GM12878 (cell line): ENCODE measurements around the gene GRM3. TPM values are rescaled to one million over a fixed set of nuclear protein-coding genes. Genes with fewer than 3 reads are reported as not detected.

Experiments used
- ATAC-seq: fragments of 200-7000 bp; cut with Tn5 transposase; 3 replicates; pipeline ENCODE4 v1.9.1; 2020; ENCODE audit warnings: mild to moderate bottlenecking, moderate library complexity
- BruUV-seq: library from RNA; stranded (reverse); fragments of 400-500 nt; replicated peaks from 2 replicates; lab custom pipeline; 2021; lab: Mats Ljungman, UMichigan
- CTCF ChIA-PET: fragments of 300-600 bp; sonication (Branson Sonifier 250); formaldehyde crosslinking; extraction: SDS; loops from one replicate; lab custom pipeline; 2021; ENCODE audit warnings: inconsistent platforms; lab: Yijun Ruan, JAX
- POLR2A ChIA-PET: fragments of 350-600 bp; formaldehyde crosslinking; extraction: SDS; loops from one replicate; lab custom pipeline; 2021; ENCODE audit warnings: inconsistent platforms; lab: Charles Lee
- RAD21 ChIA-PET: fragments of 300-600 bp; sonication (Branson Sonifier 250); formaldehyde crosslinking; loops from one replicate; lab custom pipeline; 2023; ENCODE audit warnings: antibody characterized with exemption; ENCODE audit not compliant: unreplicated experiment; lab: Charles Lee
- SMC1A ChIA-PET: fragments of 300-600 bp; sonication (Branson Sonifier 250); formaldehyde crosslinking; loops from one replicate; lab custom pipeline; 2023; ENCODE audit not compliant: unreplicated experiment, uncharacterized antibody; lab: Charles Lee
- DNase-seq: peaks from one replicate; pipeline ENCODE4 v3.0.0-alpha.2; 2011; ENCODE audit warnings: low read depth, low spot score
- FAIRE-seq: peaks from 3 replicates; lab custom pipeline; 2011; peaks lifted over from hg19 to GRCh38; lab: Jason Lieb, UNC
- H2AFZ ChIP-seq: 2 replicates; pipeline ENCODE4 v1.6.0; 2011; ENCODE audit warnings: low read depth, low read length, control low read depth; ENCODE audit not compliant: control insufficient read depth
- H3K27ac ChIP-seq: 2 replicates; pipeline ENCODE4 v1.5.1; 2011; ENCODE audit warnings: control low read depth; ENCODE audit not compliant: control insufficient read depth, insufficient read depth
- H3K27me3 ChIP-seq, 2 experiments: replicated peaks in 1 of 2; 2 replicates each; pipeline versions ENCODE4 v1.6.0 to v1.6.1; 2011; ENCODE audit warnings: low read length in 1 of 2; ENCODE audit not compliant: control insufficient read depth in 2 of 2, insufficient read depth in 2 of 2
- H3K36me3 ChIP-seq, 2 experiments: 2 replicates each; pipeline ENCODE4 v1.5.1; 2011; ENCODE audit warnings: low read length in 1 of 2; ENCODE audit not compliant: control insufficient read depth in 2 of 2, insufficient read depth in 2 of 2
- H3K4me1 ChIP-seq: 2 replicates; pipeline ENCODE4 v1.6.1; 2011; ENCODE audit warnings: mild to moderate bottlenecking, low read length, moderate library complexity, mixed read lengths; ENCODE audit not compliant: control insufficient read depth, insufficient read depth
- H3K4me2 ChIP-seq: 2 replicates; pipeline ENCODE4 v1.6.0; 2011; ENCODE audit warnings: control low read depth; ENCODE audit not compliant: control insufficient read depth, insufficient read depth
- H3K4me3 ChIP-seq: fragments of 200-600 bp; sonication (generic); 2 replicates; pipeline ENCODE4 v1.5.1; 2016
- H3K79me2 ChIP-seq: 2 replicates; pipeline ENCODE4 v1.6.0; 2011; ENCODE audit warnings: low read length; ENCODE audit not compliant: control insufficient read depth, insufficient read depth
- H3K9ac ChIP-seq: 2 replicates; pipeline ENCODE4 v1.8.0; 2011; ENCODE audit warnings: low read length, control low read depth, mixed read lengths; ENCODE audit not compliant: control insufficient read depth, insufficient read depth
- H3K9me3 ChIP-seq: replicated peaks from 3 replicates; pipeline ENCODE4 v1.5.1; 2011; ENCODE audit warnings: mild to moderate bottlenecking, low read length; ENCODE audit not compliant: control insufficient read depth, insufficient read depth
- H4K20me1 ChIP-seq: 2 replicates; pipeline ENCODE4 v1.6.0; 2011; ENCODE audit not compliant: control insufficient read depth, insufficient read depth
- BHLHE40 ChIP-seq, 2 experiments: fragments of 450-650 bp in 1 of 2; IDR thresholded peaks; 2 replicates each; pipeline ENCODE4 v1.6.1; 2011 to 2017; ENCODE audit warnings: low read depth in 2 of 2, borderline replicate concordance in 1 of 2, improper control_type of control experiment in 1 of 2, low read length in 1 of 2, mild to moderate bottlenecking in 1 of 2
- CBFB ChIP-seq: IDR thresholded peaks from 2 replicates; pipeline ENCODE4 v1.6.1; 2016; ENCODE audit warnings: antibody characterized with exemption, low read depth
- CHD1 ChIP-seq: IDR thresholded peaks from 2 replicates; pipeline ENCODE4 v1.6.1; 2012; ENCODE audit warnings: low read depth, low read length, improper control_type of control experiment
- IKZF2 ChIP-seq, 2 experiments: fragments of 450-650 bp; IDR thresholded peaks; 2 replicates each; pipeline ENCODE4 v1.6.1; 2017; ENCODE audit warnings: mild to moderate bottlenecking in 2 of 2, moderate library complexity in 2 of 2
- IRF4 ChIP-seq: IDR thresholded peaks from 2 replicates; pipeline ENCODE4 v1.6.1; 2011; ENCODE audit warnings: low read depth, low read length
- JUNB ChIP-seq: IDR thresholded peaks from 2 replicates; pipeline ENCODE4 v1.6.1; 2016; ENCODE audit warnings: antibody characterized with exemption, mild to moderate bottlenecking
- MTA3 ChIP-seq: IDR thresholded peaks from 2 replicates; pipeline ENCODE4 v1.6.1; 2012; ENCODE audit warnings: low read length, inconsistent platforms, borderline replicate concordance
- MXI1 ChIP-seq: fragments of 150-350 bp; IDR thresholded peaks from 2 replicates; pipeline ENCODE4 v1.6.1; 2011; ENCODE audit warnings: low read depth, mild to moderate bottlenecking, inconsistent platforms, low read length, improper control_type of control experiment
- MYB ChIP-seq: fragments of 150-350 bp; IDR thresholded peaks from 2 replicates; pipeline ENCODE4 v1.6.1; 2014; ENCODE audit warnings: mild to moderate bottlenecking, low read depth, low read length, borderline replicate concordance
- PAX5 ChIP-seq: IDR thresholded peaks from 2 replicates; pipeline ENCODE4 v1.6.1; 2011; ENCODE audit warnings: low read depth, low read length, borderline replicate concordance
- POLR2A ChIP-seq: IDR thresholded peaks from 2 replicates; pipeline ENCODE4 v1.6.1; 2011; ENCODE audit warnings: low read depth, mild to moderate bottlenecking, low read length
- RFX5 ChIP-seq: IDR thresholded peaks from 2 replicates; pipeline ENCODE4 v1.6.1; 2011; ENCODE audit warnings: low read depth, low read length, improper control_type of control experiment
- RUNX3 ChIP-seq: IDR thresholded peaks from 2 replicates; pipeline ENCODE4 v1.6.1; 2012; ENCODE audit warnings: low read length, inconsistent platforms
- SIN3A ChIP-seq: IDR thresholded peaks from 2 replicates; pipeline ENCODE4 v1.6.1; 2012; ENCODE audit warnings: low read depth, low read length, improper control_type of control experiment
- SRF ChIP-seq, 2 experiments: IDR thresholded peaks; 2 replicates each; pipeline ENCODE4 v1.6.1; 2011; ENCODE audit warnings: low read depth in 2 of 2, low read length in 2 of 2, mild to moderate bottlenecking in 1 of 2, moderate library complexity in 1 of 2
- TAF1 ChIP-seq: IDR thresholded peaks from 2 replicates; pipeline ENCODE4 v1.6.1; 2011; ENCODE audit warnings: mild to moderate bottlenecking, low read depth, low read length, borderline replicate concordance
- TCF3 ChIP-seq: IDR thresholded peaks from 2 replicates; pipeline ENCODE4 v1.6.1; 2012; ENCODE audit warnings: low read depth, mild to moderate bottlenecking, low read length, borderline replicate concordance; ENCODE audit not compliant: insufficient read depth
- ZNF217 ChIP-seq: fragments of 450-650 bp; IDR thresholded peaks from 2 replicates; pipeline ENCODE4 v1.6.1; 2017; ENCODE audit warnings: antibody characterized with exemption, mild to moderate bottlenecking
- ZZZ3 ChIP-seq: IDR thresholded peaks from 2 replicates; pipeline ENCODE4 v1.6.1; 2011; ENCODE audit warnings: low read depth; ENCODE audit not compliant: control insufficient read depth, insufficient read length
- WGBS: methylation state at CpG from one replicate; pipeline ENCODE4 v1.1.6; 2016; ENCODE audit warnings: low lambda C conversion rate; ENCODE audit not compliant: insufficient replicate concordance, insufficient coverage; ENCODE audit errors: missing lambda C conversion rate; 5-methylcytosine and 5-hydroxymethylcytosine counted together
- in situ Hi-C: fragments of 300-500 bp; cut with MboI; formaldehyde crosslinking; loops from 9 replicates; pipeline ENCODE4 v1.14.3; 2018; ENCODE audit warnings: mixed read lengths
- intact Hi-C: fragments of 100-400 bp; cut with micrococcal nuclease; formaldehyde crosslinking; loops from one replicate; pipeline ENCODE4 v1.14.2; 2022; ENCODE audit not compliant: unreplicated experiment
- polyA plus RNA-seq, 11 experiments: library from polyadenylated mRNA; depleted of rRNA in 4 of 11; unstranded in 6 of 11; stranded (reverse) in 5 of 11; fragments of >200 nt; fragmentation: Nextera tagmentation in 4 of 11; fragmentation: Illumina TruSeq in 1 of 11; extraction: Ambion mirVana in 4 of 11; extraction: Trizol in 1 of 11; gene quantifications; 1 replicate in 1 of 11; 2 replicates in 10 of 11; pipeline versions ENCODE4 v1.2.1 to v1.2.3, GENCODE V29; 2011 to 2016; ENCODE audit warnings: inconsistent platforms in 2 of 11, missing spikeins in 2 of 11, low read depth in 1 of 11
- total RNA-seq, 4 experiments: library from RNA; depleted of rRNA in 3 of 4; stranded (reverse); fragments of >200 nt in 3 of 4; fragmentation: Illumina TruSeq in 1 of 4; extraction: Trizol in 1 of 4; gene quantifications; 2 replicates each; pipeline versions ENCODE4 v1.2.1 to v1.2.3, GENCODE V29; 2013 to 2021
- TF ChIP-seq, protein P1 (sequence below): fragments of 450-650 bp; IDR thresholded peaks from 2 replicates; pipeline ENCODE4 v1.6.1; 2017; ENCODE audit warnings: mild to moderate bottlenecking

Gene GRM3
- total and polyA plus RNA-seq, 10 of the 15 experiments (the other 5 are each of a cell fraction or from before 2014, with no cell fraction given), result 0.03 to 0.49 (median 0.15) TPM; not detected in 1

DNA sequence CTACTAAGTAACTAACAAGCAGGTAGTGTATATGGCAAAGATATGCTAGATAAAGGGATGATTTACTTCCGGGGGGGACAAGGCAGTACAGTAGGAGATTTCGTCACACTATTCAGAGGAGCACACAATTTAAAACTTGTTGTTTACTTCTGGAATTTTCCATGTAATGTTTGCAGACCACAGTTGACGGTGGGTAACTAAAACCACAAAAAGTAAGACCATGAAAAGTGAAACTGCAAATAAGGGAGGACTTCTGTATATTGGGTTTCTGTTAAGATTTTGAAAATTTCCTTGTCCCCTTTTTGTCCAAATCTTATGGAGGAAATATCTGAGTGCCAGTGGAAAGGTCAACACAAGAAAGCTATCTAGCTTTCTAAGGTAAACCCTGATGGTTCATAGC, 245.8 kb downstream of the GRM3 start:
- Histone ChIP-seq H3K4me3 (no peak overlapping the region), H3K4me1 (no peaks in the 10 kb centered on the region), H3K9me3 (no peaks in the 10 kb centered on the region), H3K27ac (no peak overlapping the region), H3K36me3 (no peaks in the 10 kb centered on the region), H3K9ac (no peak overlapping the region), H4K20me1 (no peaks in the 10 kb centered on the region), H3K4me2 (no peak overlapping the region), H3K79me2 (no peaks in the 10 kb centered on the region), H3K27me3 (no peaks in the 10 kb centered on the region), H2AFZ (no peak overlapping the region)
- peak; percentile 54 for TF ChIP-seq RUNX3
- no peak for TF ChIP-seq CHD1
- no peak for FAIRE-seq
- ChIA-PET POLR2A (no interaction called here), CTCF (interaction anchor here (0.6 kb wide), 1 partner anchor 319 kb away, joined by 3 read pairs; no protein-coding TSS in a partner anchor), SMC1A (interaction anchor here (0.7 kb wide), 1 partner anchor 138 kb away, joined by 3 read pairs; no protein-coding TSS in a partner anchor), RAD21 (no interaction called here)
- BruUV-seq, result no TSS peak
- no peak for DNase-seq
- WGBS, result 67% methylated on average over 3 of the region's 3 CpGs
- in situ Hi-C loops (no loop called here), intact Hi-C loops (no loop called here)
- no peak for ATAC-seq

DNA sequence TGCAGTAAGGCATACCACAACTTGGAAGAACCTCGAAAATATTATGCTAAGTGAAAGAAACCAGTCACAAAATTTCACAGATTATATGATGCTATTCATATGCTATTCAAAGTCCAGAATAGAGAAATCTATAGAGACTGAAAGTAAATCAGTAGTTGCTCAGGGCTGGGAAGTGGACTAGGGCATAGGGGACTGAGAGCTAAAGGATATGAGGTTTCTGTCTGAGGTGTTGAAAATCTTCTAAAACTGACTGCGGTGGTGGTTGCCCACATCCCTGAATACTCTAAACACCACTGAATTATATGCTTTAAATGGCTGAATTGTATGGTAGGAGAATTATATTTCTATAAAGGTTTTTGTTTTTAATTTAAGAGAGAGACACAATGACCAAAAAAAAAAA, 254.5 kb downstream of the GRM3 start:
- Histone ChIP-seq H3K36me3 (no peaks in the 10 kb centered on the region), H3K79me2 (no peaks in the 10 kb centered on the region), H3K4me3 (no peak overlapping the region), H3K4me2 (no peak overlapping the region), H3K27ac (no peak overlapping the region), H3K4me1 (no peaks in the 10 kb centered on the region), H3K27me3 (no peaks in the 10 kb centered on the region), H2AFZ (no peak overlapping the region), H4K20me1 (no peaks in the 10 kb centered on the region)
- BruUV-seq, result no TSS peak
- ChIA-PET CTCF (no interaction called here), SMC1A (no interaction called here)
- 74% methylated on average over 2 of the region's 2 CpGs for WGBS
- intact Hi-C loops, result no loop called here
- no peak for DNase-seq
- no peak for TF ChIP-seq JUNB
- TF ChIP-seq MXI1, result no peak
- TF ChIP-seq TAF1, result no peak
- TF ChIP-seq PAX5, result no peak
- TF ChIP-seq RUNX3, result no peak
- no peak for TF ChIP-seq SIN3A
- no peak for TF ChIP-seq MTA3
- no peak for TF ChIP-seq MYB
- TF ChIP-seq ZZZ3, result no peak
- TF ChIP-seq ZNF217, result no peak
- TF ChIP-seq, protein P1, sequence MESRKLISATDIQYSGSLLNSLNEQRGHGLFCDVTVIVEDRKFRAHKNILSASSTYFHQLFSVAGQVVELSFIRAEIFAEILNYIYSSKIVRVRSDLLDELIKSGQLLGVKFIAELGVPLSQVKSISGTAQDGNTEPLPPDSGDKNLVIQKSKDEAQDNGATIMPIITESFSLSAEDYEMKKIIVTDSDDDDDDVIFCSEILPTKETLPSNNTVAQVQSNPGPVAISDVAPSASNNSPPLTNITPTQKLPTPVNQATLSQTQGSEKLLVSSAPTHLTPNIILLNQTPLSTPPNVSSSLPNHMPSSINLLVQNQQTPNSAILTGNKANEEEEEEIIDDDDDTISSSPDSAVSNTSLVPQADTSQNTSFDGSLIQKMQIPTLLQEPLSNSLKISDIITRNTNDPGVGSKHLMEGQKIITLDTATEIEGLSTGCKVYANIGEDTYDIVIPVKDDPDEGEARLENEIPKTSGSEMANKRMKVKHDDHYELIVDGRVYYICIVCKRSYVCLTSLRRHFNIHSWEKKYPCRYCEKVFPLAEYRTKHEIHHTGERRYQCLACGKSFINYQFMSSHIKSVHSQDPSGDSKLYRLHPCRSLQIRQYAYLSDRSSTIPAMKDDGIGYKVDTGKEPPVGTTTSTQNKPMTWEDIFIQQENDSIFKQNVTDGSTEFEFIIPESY, result no peak
- TF ChIP-seq CBFB, result no peak
- no peak for TF ChIP-seq TCF3
- TF ChIP-seq SRF (IDR thresholded peaks at IDR 0.05; ENCODE audit: low read depth in 2 of 2, low read length in 2 of 2), result no peak
- TF ChIP-seq RFX5, result no peak
- no peak for TF ChIP-seq POLR2A
- TF ChIP-seq BHLHE40 (IDR thresholded peaks at IDR 0.05; ENCODE audit: borderline replicate concordance in 1 of 2, low read depth in 2 of 2, low read length in 1 of 2), result no peak
- no peak for TF ChIP-seq IRF4
- TF ChIP-seq IKZF2 (IDR thresholded peaks at IDR 0.05), result no peak
- TF ChIP-seq, all 136 proteins: peak for 0
- in situ Hi-C loops, result no loop called here
- no peak for ATAC-seq
- FAIRE-seq, result no peak
- POLR2A ChIA-PET, result no interaction called here
- no peak overlapping the region for H3K9ac ChIP-seq
- no peaks in the 10 kb centered on the region for H3K9me3 ChIP-seq
- RAD21 ChIA-PET, result interaction anchor here (0.7 kb wide), 1 partner anchor 1685 kb away, joined by 3 read pairs; no protein-coding TSS in a partner anchor
